Spinal cord (tissue), 10 donors: ENCODE data around the gene TAS2R46. TPM values are rescaled to one million over a fixed set of nuclear protein-coding genes. Genes with fewer than 3 reads are reported as not detected.

Experiments used
- DNase-seq, 6 donors: peaks; one replicate each; pipeline versions ENCODE4 v3.0.0 to v3.0.0-alpha.2; 2013 to 2015; ENCODE audit warnings: low spot score in 6 of 6, low read depth in 4 of 6
- H3K27ac ChIP-seq: one replicate; pipeline ENCODE4 v1.5.1; 2013; ENCODE audit warnings: low read depth, low read length, control low read depth
- H3K27me3 ChIP-seq: one replicate; pipeline ENCODE4 v1.6.1; 2013; ENCODE audit warnings: low read length; ENCODE audit not compliant: control insufficient read depth, insufficient read depth
- H3K36me3 ChIP-seq: one replicate; pipeline ENCODE4 v1.6.1; 2013; ENCODE audit warnings: low read length; ENCODE audit not compliant: control insufficient read depth, insufficient read depth
- H3K4me1 ChIP-seq: one replicate; pipeline ENCODE4 v1.6.1; 2013; ENCODE audit warnings: low read length; ENCODE audit not compliant: control insufficient read depth, insufficient read depth
- H3K4me3 ChIP-seq: one replicate; pipeline ENCODE4 v1.5.1; 2013; ENCODE audit warnings: low read depth, low read length, control low read depth
- H3K9me3 ChIP-seq: one replicate; pipeline ENCODE4 v1.6.1; 2013; ENCODE audit warnings: low read length; ENCODE audit not compliant: control insufficient read depth, insufficient read depth
- WGBS: methylation state at CpG from one replicate; pipeline ENCODE4 v1.1.5; 2013; ENCODE audit warnings: missing lambda C conversion rate; ENCODE audit not compliant: insufficient coverage; 5-methylcytosine and 5-hydroxymethylcytosine counted together
- polyA plus RNA-seq, 2 donors: library from polyadenylated mRNA; unstranded; fragments of 120-200 nt; gene quantifications; one replicate each; pipeline ENCODE4 v1.2.1, GENCODE V29; 2013; ENCODE audit not compliant: insufficient read length in 2 of 2
- total RNA-seq, 2 donors: library from RNA; depleted of rRNA in 1 of 2; stranded (reverse); fragments of 120-200 nt in 1 of 2; fragments of >200 nt in 1 of 2; gene quantifications; one replicate each; pipeline versions ENCODE4 v1.2.3 to v1.2.4, GENCODE V29; 2013 to 2014
- donor health status: healthy.

Gene TAS2R46
- total and polyA plus RNA-seq, 4 donors, result 0.23 to 7.5 (median 2.1) TPM; not detected in 1

DNA sequence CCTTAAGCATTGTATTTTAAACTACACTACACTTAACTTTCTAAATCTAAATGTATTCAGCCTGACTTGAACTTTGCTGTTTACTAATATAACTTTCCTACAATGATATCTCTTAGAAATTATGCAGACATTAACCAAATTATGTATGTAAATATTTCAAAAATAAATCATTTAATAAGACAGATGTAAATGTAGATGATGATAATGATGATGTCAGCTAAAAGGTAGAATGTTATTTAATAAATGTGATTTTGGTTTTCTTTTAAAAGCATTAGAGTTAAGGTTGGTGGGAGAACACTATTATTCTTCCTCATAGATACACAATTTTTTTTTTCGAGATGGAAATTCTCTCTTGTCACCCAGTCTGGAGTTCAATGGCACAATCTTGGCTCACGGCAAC lies 19.9 kb upstream of the TAS2R46 start:
- WGBS, result no CpG with 5 or more reads among the region's 2 CpGs
- no peak overlapping the region for H3K27ac ChIP-seq

DNA sequence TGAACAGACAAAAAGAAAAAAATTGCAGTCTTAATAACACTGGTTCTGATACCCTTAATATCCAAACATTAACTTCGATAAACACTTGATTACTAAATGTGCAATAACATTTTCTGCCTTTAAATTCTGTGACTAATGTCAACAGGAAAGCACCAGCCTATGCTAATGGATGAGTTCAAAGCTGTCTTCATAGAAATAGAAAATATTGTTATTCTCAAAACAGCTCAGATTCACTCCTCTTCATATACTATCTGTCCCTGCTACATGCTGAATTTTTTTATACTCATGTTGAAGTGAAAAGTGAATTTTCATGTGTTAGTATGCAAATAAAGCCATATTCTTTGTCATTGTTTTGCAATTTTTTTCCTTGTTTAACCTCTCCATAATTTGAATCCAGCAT lies 16.2 kb upstream of the TAS2R46 start:
- Histone ChIP-seq H3K36me3 (no peaks in the 10 kb centered on the region), H3K27ac (no peak overlapping the region), H3K4me3 (no peak overlapping the region), H3K27me3 (no peaks in the 10 kb centered on the region), H3K9me3 (no peaks in the 10 kb centered on the region), H3K4me1 (no peaks in the 10 kb centered on the region)
- no peak for DNase-seq
- WGBS, result 100% methylated on average over 1 of the region's 1 CpG

More for the DNA sequence above, 19.9 kb upstream of the TAS2R46 start:
- Histone ChIP-seq H3K27me3 (no peaks in the 10 kb centered on the region), H3K4me3 (no peak overlapping the region), H3K9me3 (no peaks in the 10 kb centered on the region), H3K36me3 (no peaks in the 10 kb centered on the region), H3K4me1 (no peaks in the 10 kb centered on the region)
- no peak for DNase-seq

DNA sequence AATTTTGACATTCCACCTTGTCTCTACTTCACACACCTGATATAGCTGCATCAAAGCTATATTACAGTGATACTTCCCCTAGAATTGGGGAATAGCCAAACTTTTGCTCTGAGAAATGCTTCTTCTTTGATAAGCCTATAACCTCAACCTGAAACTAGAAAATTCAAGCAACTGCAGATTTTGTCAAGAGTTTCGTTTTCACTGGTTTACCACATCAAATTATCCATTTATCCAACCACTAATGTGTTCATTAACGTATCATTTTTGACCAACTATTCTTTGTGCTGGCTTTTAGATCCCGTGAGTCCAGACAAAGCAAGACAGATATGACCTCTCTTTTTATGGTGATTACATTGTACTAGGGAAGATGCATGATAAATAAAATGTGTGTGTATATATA lies 13.5 kb upstream of the TAS2R46 start:
- H3K36me3 ChIP-seq, result no peaks in the 10 kb centered on the region
- H3K9me3 ChIP-seq, result no peaks in the 10 kb centered on the region
- no peaks in the 10 kb centered on the region for H3K27me3 ChIP-seq
- H3K4me3 ChIP-seq, result no peak overlapping the region
- no peak for DNase-seq
- 100% methylated on average over 1 of the region's 3 CpGs for WGBS
- H3K4me1 ChIP-seq, result no peaks in the 10 kb centered on the region
- H3K27ac ChIP-seq, result no peak overlapping the region

DNA sequence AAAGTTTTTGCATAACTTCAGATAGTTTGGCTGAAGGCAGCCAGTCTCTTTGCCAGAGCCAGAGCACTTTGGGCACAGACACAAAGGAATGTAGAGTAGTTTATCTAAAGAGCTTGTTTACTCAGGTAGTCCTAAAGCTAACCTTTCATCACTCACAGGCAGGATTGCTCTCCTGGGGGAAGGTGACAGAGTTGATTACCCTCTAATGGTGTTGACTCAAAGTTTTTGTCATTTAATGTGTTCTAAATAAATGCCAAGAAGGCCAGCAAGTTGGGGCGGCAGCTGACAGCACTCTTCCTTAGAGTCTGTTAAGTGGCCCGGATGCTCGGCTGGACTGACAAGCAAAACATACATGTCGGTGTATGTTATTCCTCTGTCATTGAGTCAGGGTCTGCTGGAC lies 9.3 kb upstream of the TAS2R46 start:
- H3K36me3 ChIP-seq, result no peaks in the 10 kb centered on the region
- DNase-seq, result no peak
- H3K27ac ChIP-seq, result no peak overlapping the region

DNA sequence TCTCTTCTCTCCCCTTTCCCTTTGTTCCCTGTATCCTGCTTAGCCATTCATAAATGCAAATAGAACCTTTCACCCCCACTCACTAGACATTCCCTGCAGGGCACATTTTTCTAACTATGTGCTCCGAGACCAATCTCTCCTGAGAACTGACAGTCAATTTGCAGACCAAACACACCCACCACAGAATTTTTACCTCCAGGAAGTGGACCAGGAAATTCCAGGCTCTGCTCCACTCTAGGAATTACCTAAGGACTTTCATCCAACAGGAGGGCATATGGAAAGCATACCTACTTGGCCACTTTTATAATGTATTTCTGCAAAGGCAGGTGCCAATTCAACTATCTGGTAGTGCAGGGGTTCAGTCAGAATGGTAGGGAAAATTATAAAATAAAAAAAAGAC lies 8.9 kb upstream of the TAS2R46 start:
- no peak for DNase-seq
- H3K27ac ChIP-seq, result no peak overlapping the region
- no peak overlapping the region for H3K4me3 ChIP-seq
- H3K4me1 ChIP-seq, result no peaks in the 10 kb centered on the region
- H3K9me3 ChIP-seq, result no peaks in the 10 kb centered on the region
- 60% methylated on average over 1 of the region's 1 CpG for WGBS
- no peaks in the 10 kb centered on the region for H3K27me3 ChIP-seq
- H3K36me3 ChIP-seq, result no peaks in the 10 kb centered on the region

More for the DNA sequence above, 9.3 kb upstream of the TAS2R46 start:
- Histone ChIP-seq H3K9me3 (no peaks in the 10 kb centered on the region), H3K4me1 (no peaks in the 10 kb centered on the region), H3K27me3 (no peaks in the 10 kb centered on the region), H3K4me3 (no peak overlapping the region)
- WGBS, result 92% methylated on average over 4 of the region's 4 CpGs

DNA sequence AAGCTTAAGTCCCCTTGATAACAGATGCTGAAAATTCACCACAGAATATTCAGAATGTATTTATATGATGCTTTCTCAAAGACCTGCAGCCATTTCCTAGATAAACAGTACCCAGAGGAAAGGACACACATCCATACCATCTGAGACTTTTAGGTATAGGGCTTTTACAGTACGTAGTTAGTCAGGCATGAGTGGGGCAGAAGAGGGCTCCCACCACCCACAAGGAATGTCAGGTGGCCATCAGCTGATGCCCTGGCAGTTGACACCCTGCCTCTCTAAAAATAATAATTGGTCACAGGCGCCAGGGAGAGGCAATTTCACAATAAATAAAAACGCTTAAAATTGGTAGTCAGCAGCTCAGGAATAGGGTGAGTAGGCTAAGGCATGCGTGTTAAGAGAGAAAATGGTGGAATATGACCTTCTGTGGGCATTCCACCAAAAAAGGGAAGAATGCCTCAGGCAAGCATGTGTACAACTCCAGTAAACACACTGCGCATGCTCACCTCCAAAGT lies 7.8 kb upstream of the TAS2R46 start:
- 98% methylated on average over 4 of the region's 5 CpGs for WGBS
- Histone ChIP-seq H3K4me3 (no peak overlapping the region), H3K4me1 (no peaks in the 10 kb centered on the region), H3K36me3 (no peaks in the 10 kb centered on the region), H3K9me3 (no peaks in the 10 kb centered on the region), H3K27ac (no peak overlapping the region), H3K27me3 (no peaks in the 10 kb centered on the region)
- DNase-seq, result no peak

DNA sequence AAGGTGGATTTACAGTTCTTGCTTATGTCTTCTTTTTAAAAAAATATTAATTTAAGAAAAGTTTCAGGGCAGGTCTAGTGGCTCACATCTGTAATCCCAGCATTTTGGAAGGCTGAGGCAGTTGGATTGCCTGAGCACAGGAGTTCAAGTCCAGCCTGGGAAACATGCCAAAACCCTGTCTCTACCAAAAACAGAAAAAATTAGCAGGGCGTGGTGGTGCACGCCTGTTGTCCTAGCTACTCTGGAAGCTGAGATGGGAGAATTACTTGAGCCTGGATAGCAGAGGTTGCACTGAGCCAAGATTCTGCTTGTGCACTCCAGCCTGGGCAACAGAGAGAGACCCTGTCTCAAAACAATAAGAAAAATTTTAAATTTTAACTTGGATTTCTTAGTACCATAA lies 5.4 kb upstream of the TAS2R46 start:
- Histone ChIP-seq H3K4me3 (no peak overlapping the region), H3K36me3 (no peaks in the 10 kb centered on the region), H3K9me3 (no peaks in the 10 kb centered on the region), H3K27me3 (no peaks in the 10 kb centered on the region), H3K4me1 (no peaks in the 10 kb centered on the region), H3K27ac (no peak overlapping the region)
- DNase-seq, result peak in 3 of 6 donors; percentile 2 to 57 (median 19)
- 60% methylated on average over 2 of the region's 2 CpGs for WGBS

DNA sequence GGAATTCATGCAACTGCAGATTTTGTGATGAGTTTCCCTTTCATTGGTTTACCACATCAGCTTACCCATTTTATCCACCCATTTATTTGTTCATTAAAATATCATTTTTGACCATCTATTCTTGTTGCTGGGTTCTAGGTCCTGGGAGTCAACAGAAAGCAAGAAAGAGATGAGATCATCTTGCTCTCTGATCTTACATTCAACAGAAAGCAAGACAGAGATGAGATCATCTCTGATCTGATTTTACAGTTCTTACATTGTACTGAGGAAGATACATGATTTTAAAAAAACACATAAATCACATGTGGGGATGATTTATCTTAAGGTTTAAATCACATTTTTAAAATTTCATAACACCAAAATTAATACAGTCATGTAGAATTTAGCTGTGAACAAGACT lies 2.3 kb downstream of the TAS2R46 start:
- no peaks in the 10 kb centered on the region for H3K4me1 ChIP-seq
- no peaks in the 10 kb centered on the region for H3K27me3 ChIP-seq
- H3K36me3 ChIP-seq, result no peaks in the 10 kb centered on the region
- no peak overlapping the region for H3K4me3 ChIP-seq
- DNase-seq, result no peak
- H3K9me3 ChIP-seq, result no peaks in the 10 kb centered on the region
- no peak overlapping the region for H3K27ac ChIP-seq

DNA sequence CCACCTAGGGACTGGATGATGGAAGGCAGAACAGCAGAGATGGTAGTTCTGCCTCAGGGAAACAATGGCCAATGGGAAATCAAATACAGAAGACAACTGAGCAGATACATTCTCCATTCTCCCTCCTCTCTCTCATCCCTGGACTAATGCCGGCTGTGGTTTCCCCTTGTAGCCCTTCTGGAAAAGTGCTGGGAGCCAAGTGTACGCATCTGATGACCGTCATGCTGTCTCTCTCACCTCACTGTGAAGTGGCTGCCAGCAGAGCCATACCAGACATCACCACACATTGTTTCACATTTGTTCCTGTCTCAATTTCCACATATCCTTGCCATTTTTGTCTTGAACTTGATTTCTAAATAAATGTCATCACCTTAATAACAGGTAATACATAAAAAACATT lies 3.1 kb downstream of the TAS2R46 start:
- H3K27ac ChIP-seq, result no peak overlapping the region
- DNase-seq, result no peak
- no peaks in the 10 kb centered on the region for H3K9me3 ChIP-seq
- 90% methylated on average over 3 of the region's 3 CpGs for WGBS
- H3K4me1 ChIP-seq, result no peaks in the 10 kb centered on the region
- H3K36me3 ChIP-seq, result no peaks in the 10 kb centered on the region
- H3K4me3 ChIP-seq, result no peak overlapping the region
- no peaks in the 10 kb centered on the region for H3K27me3 ChIP-seq

DNA sequence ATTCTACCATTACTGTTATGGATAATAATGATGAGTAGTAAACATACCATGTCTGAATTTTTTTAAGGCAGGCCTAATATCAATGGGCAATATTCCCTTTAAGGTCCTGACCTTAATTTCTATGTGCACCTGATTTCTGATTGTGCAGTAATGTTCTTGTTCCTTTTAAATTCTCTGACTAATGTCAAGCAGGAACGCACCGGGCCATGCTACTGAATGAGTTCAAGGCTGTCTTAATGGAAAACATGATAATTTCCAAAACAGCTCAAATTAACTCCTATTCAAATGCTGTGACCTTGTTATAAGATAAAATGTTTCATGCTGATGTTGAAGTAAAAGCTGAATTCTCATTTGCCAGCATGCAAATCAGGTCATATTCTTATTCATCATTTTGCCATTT lies 6.8 kb downstream of the TAS2R46 start:
- no peaks in the 10 kb centered on the region for H3K27me3 ChIP-seq
- DNase-seq, result no peak
- H3K27ac ChIP-seq, result no peak overlapping the region
- H3K9me3 ChIP-seq, result peaks cover 5% of the 10 kb centered on the region
- no peak overlapping the region for H3K4me3 ChIP-seq
- no peaks in the 10 kb centered on the region for H3K4me1 ChIP-seq
- no peaks in the 10 kb centered on the region for H3K36me3 ChIP-seq
- no CpG with 5 or more reads among the region's 2 CpGs for WGBS
